OCI-LY7 (cell line): Measurements from ENCODE around the gene ASIC2.

Source experiments
- EZH2phosphoT487 ChIP-seq: fragments of 200-600 bp; sonication (generic); IDR thresholded peaks from 2 replicates; pipeline ENCODE4 v1.6.1; 2018; ENCODE audit warnings: low read depth, borderline replicate concordance, mild to moderate bottlenecking, mixed run types, antibody characterized with exemption, low read length, moderate library complexity, mixed read lengths
- TF ChIP-seq, protein P1 (sequence below): fragments of 200-600 bp; sonication (generic); conservative IDR thresholded peaks from 2 replicates; pipeline ENCODE4 v1.5.1; 2014; ENCODE audit warnings: mild to moderate bottlenecking, antibody characterized with exemption, low read length, moderate library complexity, mixed read lengths

DNA sequence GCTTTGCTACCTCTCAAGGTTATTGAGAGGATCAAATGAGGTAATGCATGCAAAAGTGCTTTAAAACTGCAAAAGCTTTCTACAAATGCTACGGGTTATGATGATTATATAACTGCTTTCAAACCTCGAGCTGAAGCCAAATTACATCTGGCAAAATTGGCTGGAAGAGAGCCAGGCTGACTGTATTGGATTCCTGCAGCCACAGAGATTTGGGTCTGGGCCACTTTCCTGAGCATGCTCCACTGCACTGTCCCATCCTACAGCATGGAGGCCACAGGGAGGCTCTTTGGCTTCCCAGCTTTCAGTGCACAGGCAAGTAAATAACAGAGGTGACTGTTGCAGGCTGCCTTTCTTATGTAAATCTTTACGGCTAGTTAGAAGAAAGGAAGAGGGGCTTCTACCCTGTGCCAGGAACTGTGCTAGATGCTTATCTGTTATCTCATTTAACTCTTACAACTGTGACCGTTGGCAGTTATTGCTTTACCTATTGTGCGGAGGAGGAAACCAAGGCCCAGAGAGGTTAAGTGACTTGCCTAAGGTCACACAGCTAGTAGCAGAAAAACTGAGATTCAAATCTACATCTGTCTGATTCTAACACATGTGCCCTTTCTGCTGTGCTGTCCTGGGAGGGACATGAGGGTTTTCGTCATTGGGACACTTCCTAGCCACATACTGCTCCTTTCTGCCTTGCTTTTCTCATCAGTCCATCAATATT is 179.7 kb downstream of the ASIC2 start:
- TF ChIP-seq, protein P1, sequence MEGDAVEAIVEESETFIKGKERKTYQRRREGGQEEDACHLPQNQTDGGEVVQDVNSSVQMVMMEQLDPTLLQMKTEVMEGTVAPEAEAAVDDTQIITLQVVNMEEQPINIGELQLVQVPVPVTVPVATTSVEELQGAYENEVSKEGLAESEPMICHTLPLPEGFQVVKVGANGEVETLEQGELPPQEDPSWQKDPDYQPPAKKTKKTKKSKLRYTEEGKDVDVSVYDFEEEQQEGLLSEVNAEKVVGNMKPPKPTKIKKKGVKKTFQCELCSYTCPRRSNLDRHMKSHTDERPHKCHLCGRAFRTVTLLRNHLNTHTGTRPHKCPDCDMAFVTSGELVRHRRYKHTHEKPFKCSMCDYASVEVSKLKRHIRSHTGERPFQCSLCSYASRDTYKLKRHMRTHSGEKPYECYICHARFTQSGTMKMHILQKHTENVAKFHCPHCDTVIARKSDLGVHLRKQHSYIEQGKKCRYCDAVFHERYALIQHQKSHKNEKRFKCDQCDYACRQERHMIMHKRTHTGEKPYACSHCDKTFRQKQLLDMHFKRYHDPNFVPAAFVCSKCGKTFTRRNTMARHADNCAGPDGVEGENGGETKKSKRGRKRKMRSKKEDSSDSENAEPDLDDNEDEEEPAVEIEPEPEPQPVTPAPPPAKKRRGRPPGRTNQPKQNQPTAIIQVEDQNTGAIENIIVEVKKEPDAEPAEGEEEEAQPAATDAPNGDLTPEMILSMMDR, result no peak
- TF ChIP-seq EZH2phosphoT487, result no peak
